Measurements from ENCODE around the gene RAP1GDS1.

Gene RAP1GDS1, protein sequence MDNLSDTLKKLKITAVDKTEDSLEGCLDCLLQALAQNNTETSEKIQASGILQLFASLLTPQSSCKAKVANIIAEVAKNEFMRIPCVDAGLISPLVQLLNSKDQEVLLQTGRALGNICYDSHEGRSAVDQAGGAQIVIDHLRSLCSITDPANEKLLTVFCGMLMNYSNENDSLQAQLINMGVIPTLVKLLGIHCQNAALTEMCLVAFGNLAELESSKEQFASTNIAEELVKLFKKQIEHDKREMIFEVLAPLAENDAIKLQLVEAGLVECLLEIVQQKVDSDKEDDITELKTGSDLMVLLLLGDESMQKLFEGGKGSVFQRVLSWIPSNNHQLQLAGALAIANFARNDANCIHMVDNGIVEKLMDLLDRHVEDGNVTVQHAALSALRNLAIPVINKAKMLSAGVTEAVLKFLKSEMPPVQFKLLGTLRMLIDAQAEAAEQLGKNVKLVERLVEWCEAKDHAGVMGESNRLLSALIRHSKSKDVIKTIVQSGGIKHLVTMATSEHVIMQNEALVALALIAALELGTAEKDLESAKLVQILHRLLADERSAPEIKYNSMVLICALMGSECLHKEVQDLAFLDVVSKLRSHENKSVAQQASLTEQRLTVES

DNA sequence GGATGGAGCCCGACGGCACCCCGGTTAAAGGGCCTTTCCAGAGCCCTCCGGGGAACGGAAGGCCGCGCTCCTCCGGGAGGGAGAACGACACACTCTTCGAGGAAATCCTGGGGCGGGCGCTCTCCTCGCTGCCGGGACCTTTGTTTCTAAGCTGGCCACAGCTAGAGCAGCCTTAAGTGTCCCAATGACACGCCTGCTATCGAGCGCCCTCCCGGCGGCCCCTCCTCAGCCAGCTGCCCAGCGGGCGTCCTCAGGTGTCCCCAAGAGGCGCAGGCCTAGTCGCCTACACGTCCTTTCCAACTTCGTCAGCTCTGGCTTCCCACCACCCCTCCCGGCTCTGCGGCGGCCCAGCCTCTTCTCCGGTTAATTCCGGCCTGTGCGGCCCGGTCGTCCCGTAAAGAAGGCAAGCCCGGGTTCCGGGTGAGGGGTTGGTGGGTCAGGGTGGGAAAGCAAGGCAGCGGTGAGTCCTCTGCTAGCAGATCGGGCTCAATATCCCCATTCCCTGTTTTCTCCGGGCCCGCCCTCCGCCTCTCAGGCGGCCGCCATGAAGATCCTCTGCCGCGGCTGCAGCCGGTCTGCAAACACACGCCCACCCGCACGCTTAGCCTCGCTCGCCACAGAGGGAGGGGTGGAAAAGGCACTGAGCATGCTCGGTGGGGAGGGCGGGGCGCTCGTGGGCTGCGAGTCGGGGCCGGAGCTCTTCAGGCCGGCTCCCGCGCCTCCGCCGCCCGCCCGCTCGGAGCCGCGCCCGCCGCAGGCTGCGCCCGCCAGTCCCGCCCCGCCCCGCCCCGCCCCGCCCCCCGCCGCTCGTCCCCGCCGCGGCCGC lies at the start of gene RAP1GDS1:
TSS of gene RAP1GDS1 (plus strand) at position 806 of the 826 bp plus-strand sequence. CDS start 182 bp downstream, outside the sequence.
- peak within 1 kb of the TSS; percentile 92 for H3K4me3 ChIP-seq (ENCODE audit: low read depth, low read length)
- TF ChIP-seq CTCF (IDR thresholded peaks at IDR 0.05; ENCODE audit: low read depth, low read length) = no peak

GRCh38 chr4:98222306-98222705 lies 38.9 kb upstream of the RAP1GDS1 start:
- no peak overlapping the region for H3K4me3 ChIP-seq (ENCODE audit: low read depth, low read length)
- TF ChIP-seq CTCF (IDR thresholded peaks at IDR 0.05; ENCODE audit: low read depth, low read length) = no peak

DNA sequence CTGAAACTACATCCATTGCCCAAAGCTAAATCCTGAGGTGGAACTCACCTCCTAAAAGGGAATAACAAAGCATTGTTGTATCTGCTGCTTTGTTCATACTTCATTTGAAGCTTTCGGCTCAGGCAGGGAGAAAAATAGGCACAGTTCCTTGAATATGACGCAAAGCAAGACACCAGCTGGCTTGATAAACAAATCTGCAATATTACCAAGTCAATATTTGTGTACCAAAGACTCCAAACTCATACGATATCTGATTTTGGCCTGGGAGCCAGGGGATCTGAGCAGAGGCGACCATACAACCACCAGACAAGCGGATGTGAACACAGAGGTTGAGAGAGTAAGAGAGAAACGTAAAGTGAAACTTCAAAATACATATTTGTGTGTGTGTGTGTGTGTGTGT lies 34.8 kb upstream of the RAP1GDS1 start:
- no peak for TF ChIP-seq CTCF (IDR thresholded peaks at IDR 0.05; ENCODE audit: low read depth, low read length)
- H3K4me3 ChIP-seq (ENCODE audit: low read depth, low read length) = no peak overlapping the region

DNA sequence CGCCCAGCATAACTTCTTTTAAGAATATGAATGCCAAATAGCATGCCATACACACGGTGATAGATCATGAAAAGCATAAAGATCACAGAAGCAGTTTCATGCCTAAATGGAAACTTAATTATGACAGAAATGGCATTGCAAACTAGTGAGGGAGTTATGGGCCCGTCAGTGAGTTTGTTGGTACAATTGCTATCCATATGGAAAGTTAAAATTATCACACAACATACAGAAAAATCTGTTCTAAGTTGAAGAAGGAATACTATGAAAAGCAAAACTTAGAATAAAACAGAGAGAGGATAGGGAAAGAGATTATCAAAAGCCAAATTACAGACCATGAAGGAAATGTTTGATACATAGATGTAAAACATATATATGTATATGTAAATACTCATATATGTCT lies 30.2 kb upstream of the RAP1GDS1 start:
- no peak for TF ChIP-seq CTCF (IDR thresholded peaks at IDR 0.05; ENCODE audit: low read depth, low read length)

DNA sequence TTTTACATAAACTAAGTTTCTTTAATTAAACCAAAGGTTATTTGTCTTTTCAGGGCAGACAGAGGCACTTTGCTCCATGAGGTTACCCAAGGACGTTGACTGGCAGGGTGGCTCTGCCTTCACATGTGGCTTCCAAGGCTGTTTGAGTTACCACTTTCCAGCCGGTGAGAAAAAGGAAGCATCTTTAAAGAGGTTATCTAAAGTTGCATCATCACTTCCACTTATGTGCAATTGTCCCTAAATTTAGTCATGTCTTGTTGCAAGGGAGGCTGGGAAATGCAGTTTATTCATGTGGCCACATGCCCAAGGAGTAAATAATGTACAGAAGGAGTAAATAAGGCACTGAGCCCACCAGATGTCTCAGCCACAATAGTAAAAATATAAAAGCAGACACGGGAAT lies 29.0 kb upstream of the RAP1GDS1 start:
- TF ChIP-seq CTCF (IDR thresholded peaks at IDR 0.05; ENCODE audit: low read depth, low read length) = no peak
- H3K4me3 ChIP-seq (ENCODE audit: low read depth, low read length) = no peak overlapping the region

More for the DNA sequence above, 30.2 kb upstream of the RAP1GDS1 start:
- H3K4me3 ChIP-seq (ENCODE audit: low read depth, low read length) = no peak overlapping the region

GRCh38 chr4:98237204-98237603 lies 24.0 kb upstream of the RAP1GDS1 start:
- TF ChIP-seq CTCF (IDR thresholded peaks at IDR 0.05; ENCODE audit: low read depth, low read length) = no peak
- H3K4me3 ChIP-seq (ENCODE audit: low read depth, low read length) = no peak overlapping the region

Data from WI38 (cell line).